Measurements from ENCODE around the gene PIK3C2B. TPM values are rescaled to one million over a fixed set of nuclear protein-coding genes. Genes with fewer than 3 reads are reported as not detected.

The PIK3C2B gene
- polyA plus RNA-seq, 1 donor from 2014 or later = 23.7 TPM

DNA sequence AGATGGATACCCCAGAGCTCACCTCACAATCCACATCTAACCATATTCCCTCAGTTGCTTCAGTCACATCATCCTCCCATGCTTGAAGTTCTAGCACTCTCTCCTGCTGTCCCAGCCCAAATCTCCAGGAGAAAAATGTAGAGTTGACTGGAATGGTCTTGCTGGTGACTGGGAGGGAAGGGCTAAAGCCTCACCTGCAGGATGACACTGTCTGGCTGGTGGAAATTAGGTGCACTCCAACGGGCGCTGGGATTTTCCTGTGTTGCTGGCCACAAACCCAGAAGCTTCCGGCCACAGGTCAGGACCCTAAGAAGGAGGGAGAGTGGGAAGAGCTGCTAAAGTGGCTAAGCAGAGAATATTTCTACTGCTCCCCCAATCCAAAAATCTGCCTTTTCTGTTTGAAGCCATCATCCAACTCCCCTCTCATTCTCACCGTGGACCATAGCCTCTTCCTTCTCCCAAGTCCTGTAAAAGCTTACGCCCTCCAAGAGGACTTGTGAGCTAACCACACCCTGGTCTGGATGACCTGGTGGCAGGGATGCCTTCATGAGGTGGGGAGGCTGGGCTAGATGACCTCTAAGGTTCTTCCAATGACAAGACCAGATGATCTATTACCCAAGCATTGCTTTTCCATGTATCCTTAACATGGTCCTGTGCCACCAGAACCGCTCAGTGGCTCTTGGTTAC lies 45.5 kb downstream of the PIK3C2B start:
- peaks cover 23% of the 10 kb centered on the region for H3K36me3 ChIP-seq (ENCODE audit: insufficient read depth, low read length)
- no peaks in the 10 kb centered on the region for H3K27me3 ChIP-seq (ENCODE audit: insufficient read depth, low read depth, low read length)
- H4K20me1 ChIP-seq (ENCODE audit: insufficient read depth) = no peaks in the 10 kb centered on the region
- H3K9me2 ChIP-seq (ENCODE audit: insufficient read depth, low read length) = no peaks in the 10 kb centered on the region
- TF ChIP-seq RAD21 (conservative IDR thresholded peaks at IDR 0.05) = no peak
- no peak for TF ChIP-seq MXI1 (conservative IDR thresholded peaks at IDR 0.05; ENCODE audit: poor library complexity, severe bottlenecking)
- no peak for TF ChIP-seq SMC3 (conservative IDR thresholded peaks at IDR 0.05; ENCODE audit: poor library complexity)
- no peak for TF ChIP-seq TAF1 (IDR thresholded peaks at IDR 0.05; ENCODE audit: low read depth)
- TF ChIP-seq POLR2AphosphoS5 (IDR thresholded peaks at IDR 0.05) = no peak
- TF ChIP-seq EZH2 (IDR thresholded peaks at IDR 0.05; ENCODE audit: borderline replicate concordance, insufficient read depth, low read length, poor library complexity, severe bottlenecking) = no peak
- TF ChIP-seq CTCF (IDR thresholded peaks at IDR 0.05; ENCODE audit: poor library complexity, severe bottlenecking) = no peak
- no peak for TF ChIP-seq EP300 (conservative IDR thresholded peaks at IDR 0.05; ENCODE audit: poor library complexity, severe bottlenecking)
- TF ChIP-seq, protein P1, sequence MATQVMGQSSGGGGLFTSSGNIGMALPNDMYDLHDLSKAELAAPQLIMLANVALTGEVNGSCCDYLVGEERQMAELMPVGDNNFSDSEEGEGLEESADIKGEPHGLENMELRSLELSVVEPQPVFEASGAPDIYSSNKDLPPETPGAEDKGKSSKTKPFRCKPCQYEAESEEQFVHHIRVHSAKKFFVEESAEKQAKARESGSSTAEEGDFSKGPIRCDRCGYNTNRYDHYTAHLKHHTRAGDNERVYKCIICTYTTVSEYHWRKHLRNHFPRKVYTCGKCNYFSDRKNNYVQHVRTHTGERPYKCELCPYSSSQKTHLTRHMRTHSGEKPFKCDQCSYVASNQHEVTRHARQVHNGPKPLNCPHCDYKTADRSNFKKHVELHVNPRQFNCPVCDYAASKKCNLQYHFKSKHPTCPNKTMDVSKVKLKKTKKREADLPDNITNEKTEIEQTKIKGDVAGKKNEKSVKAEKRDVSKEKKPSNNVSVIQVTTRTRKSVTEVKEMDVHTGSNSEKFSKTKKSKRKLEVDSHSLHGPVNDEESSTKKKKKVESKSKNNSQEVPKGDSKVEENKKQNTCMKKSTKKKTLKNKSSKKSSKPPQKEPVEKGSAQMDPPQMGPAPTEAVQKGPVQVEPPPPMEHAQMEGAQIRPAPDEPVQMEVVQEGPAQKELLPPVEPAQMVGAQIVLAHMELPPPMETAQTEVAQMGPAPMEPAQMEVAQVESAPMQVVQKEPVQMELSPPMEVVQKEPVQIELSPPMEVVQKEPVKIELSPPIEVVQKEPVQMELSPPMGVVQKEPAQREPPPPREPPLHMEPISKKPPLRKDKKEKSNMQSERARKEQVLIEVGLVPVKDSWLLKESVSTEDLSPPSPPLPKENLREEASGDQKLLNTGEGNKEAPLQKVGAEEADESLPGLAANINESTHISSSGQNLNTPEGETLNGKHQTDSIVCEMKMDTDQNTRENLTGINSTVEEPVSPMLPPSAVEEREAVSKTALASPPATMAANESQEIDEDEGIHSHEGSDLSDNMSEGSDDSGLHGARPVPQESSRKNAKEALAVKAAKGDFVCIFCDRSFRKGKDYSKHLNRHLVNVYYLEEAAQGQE (IDR thresholded peaks at IDR 0.05; ENCODE audit: borderline replicate concordance) = no peak
- H3K9me3 ChIP-seq (ENCODE audit: low read length) = no peaks in the 10 kb centered on the region
- no peaks in the 10 kb centered on the region for H3F3A ChIP-seq (ENCODE audit: insufficient read depth, low read length, poor library complexity, severe bottlenecking)
- H3K9ac ChIP-seq (ENCODE audit: low read length) = no peak overlapping the region
- no peak overlapping the region for H2AFZ ChIP-seq (ENCODE audit: low read depth, low read length)
- no peak overlapping the region for H3K4me2 ChIP-seq (ENCODE audit: low read length)
- no peak overlapping the region for H3K27ac ChIP-seq (ENCODE audit: low read length)
- H3K4me3 ChIP-seq (ENCODE audit: low read length) = no peak overlapping the region
- H3K79me2 ChIP-seq (replicated peaks; ENCODE audit: insufficient read depth, low read length) = no peaks in the 10 kb centered on the region

GRCh38 chr1:204448344-204448964 lies 46.2 kb downstream of the PIK3C2B start:
- Histone ChIP-seq H3K9me2 (ENCODE audit: insufficient read depth, low read length) (no peaks in the 10 kb centered on the region), H3K9me3 (ENCODE audit: low read length) (no peaks in the 10 kb centered on the region), H3K27me3 (ENCODE audit: insufficient read depth, low read depth, low read length) (no peaks in the 10 kb centered on the region), H3K4me2 (ENCODE audit: low read length) (no peak overlapping the region), H3K9ac (ENCODE audit: low read length) (no peak overlapping the region), H2AFZ (ENCODE audit: low read depth, low read length) (no peak overlapping the region), H3F3A (ENCODE audit: insufficient read depth, low read length, poor library complexity, severe bottlenecking) (no peaks in the 10 kb centered on the region), H3K36me3 (ENCODE audit: insufficient read depth, low read length) (peaks cover 23% of the 10 kb centered on the region), H3K4me3 (ENCODE audit: low read length) (no peak overlapping the region), H3K27ac (ENCODE audit: low read length) (no peak overlapping the region), H3K79me2 (replicated peaks; ENCODE audit: insufficient read depth, low read length) (no peaks in the 10 kb centered on the region), H4K20me1 (ENCODE audit: insufficient read depth) (no peaks in the 10 kb centered on the region)
- TF ChIP-seq EZH2 (IDR thresholded peaks at IDR 0.05; ENCODE audit: borderline replicate concordance, insufficient read depth, low read length, poor library complexity, severe bottlenecking) (no peak), RAD21 (conservative IDR thresholded peaks at IDR 0.05) (no peak), CTCF (IDR thresholded peaks at IDR 0.05; ENCODE audit: poor library complexity, severe bottlenecking) (no peak), MXI1 (conservative IDR thresholded peaks at IDR 0.05; ENCODE audit: poor library complexity, severe bottlenecking) (no peak), TAF1 (IDR thresholded peaks at IDR 0.05; ENCODE audit: low read depth) (no peak), SMC3 (conservative IDR thresholded peaks at IDR 0.05; ENCODE audit: poor library complexity) (no peak), POLR2AphosphoS5 (IDR thresholded peaks at IDR 0.05) (no peak), EP300 (conservative IDR thresholded peaks at IDR 0.05; ENCODE audit: poor library complexity, severe bottlenecking) (no peak)
- TF ChIP-seq, protein P1 (IDR thresholded peaks at IDR 0.05; ENCODE audit: borderline replicate concordance) = no peak

Data from neural cell (in vitro differentiated cells).